Sigmoid colon (tissue), 4 donors: ENCODE data around the gene ADAMTSL2.

Source experiments
- POLR2AphosphoS5 ChIP-seq, 4 donors: sonication (generic); formaldehyde crosslinking; IDR thresholded peaks; one replicate each; pipeline ENCODE4 v1.6.1; 2017; ENCODE audit warnings: antibody characterized with exemption in 4 of 4
- TF ChIP-seq, protein P1 (sequence below), 4 experiments: fragments of 450-650 bp in 3 of 4; fragments of 200-600 bp in 1 of 4; IDR thresholded peaks; one replicate each; pipeline ENCODE4 v1.5.1; 2016 to 2019; ENCODE audit warnings: antibody characterized with exemption in 4 of 4, mild to moderate bottlenecking in 3 of 4, moderate library complexity in 2 of 4

DNA sequence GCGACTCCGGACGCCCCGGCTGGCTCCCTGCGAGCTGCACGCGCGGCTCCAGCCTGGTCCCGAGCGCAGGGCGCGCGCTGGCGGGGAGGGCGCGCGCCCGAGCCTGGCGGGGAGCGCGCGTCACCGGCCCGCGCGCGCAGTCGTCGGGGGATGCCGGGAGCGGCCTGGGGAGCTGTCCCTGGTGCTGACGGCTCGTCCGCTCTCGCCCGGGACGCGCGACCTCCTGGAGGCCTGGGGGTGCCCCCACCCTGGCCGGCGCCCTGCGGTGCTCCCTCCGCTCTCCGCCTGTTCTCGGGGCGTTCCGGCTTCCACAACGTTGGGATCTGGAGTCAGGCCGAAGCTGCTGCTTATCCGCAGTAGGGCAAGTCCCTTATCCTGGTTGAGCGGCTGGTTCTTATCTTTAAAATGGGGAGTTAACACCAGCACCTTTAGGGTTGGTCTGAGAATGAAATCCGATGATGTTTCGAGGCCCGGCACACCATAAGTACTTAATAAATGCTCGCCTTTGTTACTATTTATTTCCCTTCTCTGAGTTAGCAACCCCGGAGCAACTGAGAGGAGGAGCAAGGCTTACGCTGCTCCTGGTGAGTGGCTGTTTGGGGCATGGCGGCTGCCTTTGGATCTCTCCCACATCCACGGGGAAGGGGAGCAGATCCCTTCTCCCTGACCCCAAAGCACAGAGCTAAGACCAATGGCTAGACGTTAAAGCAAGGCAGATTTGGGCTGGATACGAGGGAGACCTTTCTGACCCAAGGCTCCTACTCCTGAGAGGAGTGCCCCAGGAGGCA, 75.0 kb downstream of the ADAMTSL2 start, which contains the start of gene FAM163B:
- TF ChIP-seq, protein P1, sequence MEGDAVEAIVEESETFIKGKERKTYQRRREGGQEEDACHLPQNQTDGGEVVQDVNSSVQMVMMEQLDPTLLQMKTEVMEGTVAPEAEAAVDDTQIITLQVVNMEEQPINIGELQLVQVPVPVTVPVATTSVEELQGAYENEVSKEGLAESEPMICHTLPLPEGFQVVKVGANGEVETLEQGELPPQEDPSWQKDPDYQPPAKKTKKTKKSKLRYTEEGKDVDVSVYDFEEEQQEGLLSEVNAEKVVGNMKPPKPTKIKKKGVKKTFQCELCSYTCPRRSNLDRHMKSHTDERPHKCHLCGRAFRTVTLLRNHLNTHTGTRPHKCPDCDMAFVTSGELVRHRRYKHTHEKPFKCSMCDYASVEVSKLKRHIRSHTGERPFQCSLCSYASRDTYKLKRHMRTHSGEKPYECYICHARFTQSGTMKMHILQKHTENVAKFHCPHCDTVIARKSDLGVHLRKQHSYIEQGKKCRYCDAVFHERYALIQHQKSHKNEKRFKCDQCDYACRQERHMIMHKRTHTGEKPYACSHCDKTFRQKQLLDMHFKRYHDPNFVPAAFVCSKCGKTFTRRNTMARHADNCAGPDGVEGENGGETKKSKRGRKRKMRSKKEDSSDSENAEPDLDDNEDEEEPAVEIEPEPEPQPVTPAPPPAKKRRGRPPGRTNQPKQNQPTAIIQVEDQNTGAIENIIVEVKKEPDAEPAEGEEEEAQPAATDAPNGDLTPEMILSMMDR (IDR thresholded peaks at IDR 0.05): no peak
- no peak for TF ChIP-seq POLR2AphosphoS5 (IDR thresholded peaks at IDR 0.05)
